Kidney (tissue), 14 donors: ENCODE results near the gene SPRED3. TPM values are rescaled to one million over a fixed set of nuclear protein-coding genes. Genes with fewer than 3 reads are reported as not detected.

Source experiments
- DNase-seq, 5 donors: peaks; one replicate each; pipeline ENCODE4 v3.0.0-alpha.2; 2013 to 2020
- FAIRE-seq: peaks from 2 replicates; lab custom pipeline; 2012; peaks lifted over from hg19 to GRCh38; lab: Jason Lieb, UNC
- H3K27ac ChIP-seq, 2 donors: one replicate each; pipeline ENCODE4 v1.7.0; 2013; ENCODE audit warnings: low read depth in 2 of 2, low read length in 2 of 2, inconsistent platforms in 1 of 2
- H3K27me3 ChIP-seq: one replicate; pipeline ENCODE4 v1.7.1; 2013; ENCODE audit warnings: low read length, inconsistent platforms; ENCODE audit not compliant: control insufficient read depth, insufficient read depth
- H3K36me3 ChIP-seq, 3 donors: one replicate each; pipeline versions ENCODE4 v1.7.0 to v1.7.1; 2013; ENCODE audit warnings: low read length in 3 of 3, control low read depth in 1 of 3, inconsistent platforms in 1 of 3; ENCODE audit not compliant: insufficient read depth in 3 of 3, control insufficient read depth in 2 of 3
- H3K4me1 ChIP-seq, 3 donors: one replicate each; pipeline versions ENCODE4 v1.7.0 to v1.7.1; 2013; ENCODE audit warnings: low read length in 3 of 3, inconsistent platforms in 1 of 3, low read depth in 1 of 3; ENCODE audit not compliant: control insufficient read depth in 2 of 3, insufficient read depth in 2 of 3
- H3K4me3 ChIP-seq, 3 donors: one replicate each; pipeline versions ENCODE4 v1.7.0 to v1.8.1; 2013; ENCODE audit warnings: low read length in 3 of 3, control low read depth in 1 of 3, inconsistent platforms in 1 of 3
- H3K9ac ChIP-seq, 3 donors: one replicate each; pipeline versions ENCODE4 v1.7.0 to v1.7.1; 2013; ENCODE audit warnings: low read length in 3 of 3, control low read depth in 1 of 3, inconsistent platforms in 1 of 3
- H3K9me3 ChIP-seq, 3 donors: one replicate each; pipeline versions ENCODE4 v1.7.0 to v1.7.1; 2013; ENCODE audit warnings: low read length in 3 of 3, control low read depth in 1 of 3, inconsistent platforms in 1 of 3; ENCODE audit not compliant: control insufficient read depth in 2 of 3, insufficient read depth in 1 of 3
- intact Hi-C: fragments of 100-400 bp; cut with DNase I; formaldehyde crosslinking; loops from one replicate; pipeline ENCODE4 v1.11.1; 2022
- polyA plus RNA-seq: library from polyadenylated mRNA; stranded (reverse); fragments of 350-450 nt; fragmentation: Illumina TruSeq; extraction: RNeasy Lipid Tissue Mini Kit (QIAGEN cat#74804); gene quantifications from one replicate; pipeline ENCODE4 v1.2.3, GENCODE V29; 2014; ENCODE audit warnings: low read depth, low replicate concordance; ENCODE audit not compliant: insufficient read depth
- total RNA-seq: library from RNA; stranded (reverse); fragmentation: NEBNext Ultra II Directional; extraction: Animal tissue kit (Norgen Biotek cat#: 25700); gene quantifications from one replicate; pipeline ENCODE4 v1.2.1, GENCODE V29; 2021
- TF ChIP-seq, protein P1 (sequence below): IDR thresholded peaks from 3 replicates; pipeline ENCODE4 v1.5.1; 2012; ENCODE audit warnings: mild to moderate bottlenecking, moderate library complexity, borderline replicate concordance; ENCODE audit not compliant: insufficient read depth; ENCODE audit errors: extremely low read depth
- donor health status: control.
- donor health status: control.
- donor health status: control.
- donor health status: control.
- donor health status: control.
- donor health status: DM: yes; HTN: yes; CAD: no.
- donor health status: Normal renal cell carcinoma (clear cell type).

The SPRED3 gene
- total and polyA plus RNA-seq, 2 donors from 2014 or later: 0.17 to 8.7 TPM

DNA sequence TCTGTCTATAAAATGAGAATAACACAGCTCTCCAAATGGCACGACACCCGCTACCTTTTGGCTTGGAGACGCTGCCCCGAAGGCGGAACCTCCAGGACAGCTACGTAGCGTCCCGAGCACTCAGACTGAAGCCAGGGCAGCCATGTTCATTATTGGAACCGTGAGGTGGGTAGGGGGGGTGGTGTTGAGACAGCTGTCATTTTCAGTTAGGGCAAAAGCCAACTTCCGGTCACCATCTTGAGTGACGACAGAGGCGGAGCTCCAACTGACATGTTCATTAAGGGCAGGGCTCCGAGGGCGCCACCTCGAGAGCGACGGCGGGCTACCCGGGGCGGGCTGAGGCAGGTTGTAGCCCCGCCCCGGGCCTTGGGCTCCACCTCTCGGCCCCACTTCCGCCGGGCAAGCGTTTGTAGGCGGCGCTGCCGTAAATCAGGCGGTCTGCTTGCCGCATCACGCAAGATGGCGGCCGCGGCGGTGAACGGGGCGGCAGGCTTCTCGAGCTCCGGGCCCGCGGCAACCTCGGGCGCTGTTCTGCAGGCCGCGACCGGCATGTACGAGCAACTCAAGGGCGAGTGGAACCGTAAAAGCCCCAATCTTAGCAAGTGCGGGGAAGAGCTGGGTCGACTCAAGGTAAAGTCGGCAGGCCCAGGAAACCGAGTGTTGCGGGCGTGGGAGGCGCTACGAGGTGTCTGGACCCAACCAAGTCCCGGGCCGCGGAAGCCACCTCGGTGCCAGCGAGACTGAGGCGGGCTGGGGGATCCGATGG is 14.0 kb upstream of the SPRED3 start, which contains the start of gene PSMD8:
PSMD8 (plus strand) TSS at position 240 of the 766 bp plus-strand sequence; CDS start at position 271, 31 bp downstream.
- TF ChIP-seq, protein P1, sequence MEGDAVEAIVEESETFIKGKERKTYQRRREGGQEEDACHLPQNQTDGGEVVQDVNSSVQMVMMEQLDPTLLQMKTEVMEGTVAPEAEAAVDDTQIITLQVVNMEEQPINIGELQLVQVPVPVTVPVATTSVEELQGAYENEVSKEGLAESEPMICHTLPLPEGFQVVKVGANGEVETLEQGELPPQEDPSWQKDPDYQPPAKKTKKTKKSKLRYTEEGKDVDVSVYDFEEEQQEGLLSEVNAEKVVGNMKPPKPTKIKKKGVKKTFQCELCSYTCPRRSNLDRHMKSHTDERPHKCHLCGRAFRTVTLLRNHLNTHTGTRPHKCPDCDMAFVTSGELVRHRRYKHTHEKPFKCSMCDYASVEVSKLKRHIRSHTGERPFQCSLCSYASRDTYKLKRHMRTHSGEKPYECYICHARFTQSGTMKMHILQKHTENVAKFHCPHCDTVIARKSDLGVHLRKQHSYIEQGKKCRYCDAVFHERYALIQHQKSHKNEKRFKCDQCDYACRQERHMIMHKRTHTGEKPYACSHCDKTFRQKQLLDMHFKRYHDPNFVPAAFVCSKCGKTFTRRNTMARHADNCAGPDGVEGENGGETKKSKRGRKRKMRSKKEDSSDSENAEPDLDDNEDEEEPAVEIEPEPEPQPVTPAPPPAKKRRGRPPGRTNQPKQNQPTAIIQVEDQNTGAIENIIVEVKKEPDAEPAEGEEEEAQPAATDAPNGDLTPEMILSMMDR: peak; percentile 35
- peaks cover 0 to 7% (median 2%) of the 10 kb centered on the region in 3 donors for H3K36me3 ChIP-seq
- H3K27ac ChIP-seq: peak within 1 kb of the TSS; percentile 84 to 88
- H3K9me3 ChIP-seq: no peaks in the 10 kb centered on the region
- H3K4me1 ChIP-seq: peaks cover 0 to 13% (median 12%) of the 10 kb centered on the region in 3 donors
- peak within 1 kb of the TSS; percentile 80 to 90 (median 84) for H3K4me3 ChIP-seq
- H3K27me3 ChIP-seq: no peaks in the 10 kb centered on the region
- peak within 1 kb of the TSS; percentile 78 to 86 (median 81) for H3K9ac ChIP-seq
- peak; percentile 97 for FAIRE-seq
- DNase-seq: peak; percentile 99 to 100 (median 99)
- intact Hi-C loops: no loop called here

DNA sequence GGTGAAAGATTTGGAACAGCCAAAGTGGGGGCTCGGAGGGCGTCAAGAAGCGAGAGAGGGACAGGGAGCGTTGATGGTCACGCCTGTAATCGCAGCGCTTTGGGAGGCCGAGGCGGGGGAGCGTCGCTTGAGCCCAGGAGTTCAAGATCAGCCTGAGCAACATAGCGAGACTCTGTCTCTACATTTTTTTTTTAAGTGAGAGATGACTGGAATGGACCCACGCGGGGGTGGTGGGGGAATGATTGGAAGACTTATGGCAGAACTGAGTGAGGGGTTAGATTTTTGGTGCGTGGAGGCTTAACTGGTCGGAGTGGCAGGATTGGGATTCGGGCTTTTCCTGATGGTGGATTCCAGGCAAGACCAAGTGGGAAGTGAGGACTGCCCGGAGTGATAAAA is 13.4 kb upstream of the SPRED3 start:
- FAIRE-seq (no peak), DNase-seq (peak in 1 of 5 donors; percentile 78)
- H3K36me3 ChIP-seq: peaks cover 0 to 7% (median 2%) of the 10 kb centered on the region in 3 donors
- H3K27me3 ChIP-seq: no peaks in the 10 kb centered on the region
- TF ChIP-seq, protein P1: no peak
- no peaks in the 10 kb centered on the region for H3K9me3 ChIP-seq
- intact Hi-C loops: no loop called here
- H3K9ac ChIP-seq: peak overlapping the region; percentile 78 to 86 (median 81)
- peak overlapping the region; percentile 80 to 90 (median 84) for H3K4me3 ChIP-seq
- peak overlapping the region; percentile 43 to 88 for H3K27ac ChIP-seq
- H3K4me1 ChIP-seq: peaks cover 0 to 13% (median 12%) of the 10 kb centered on the region in 3 donors

DNA sequence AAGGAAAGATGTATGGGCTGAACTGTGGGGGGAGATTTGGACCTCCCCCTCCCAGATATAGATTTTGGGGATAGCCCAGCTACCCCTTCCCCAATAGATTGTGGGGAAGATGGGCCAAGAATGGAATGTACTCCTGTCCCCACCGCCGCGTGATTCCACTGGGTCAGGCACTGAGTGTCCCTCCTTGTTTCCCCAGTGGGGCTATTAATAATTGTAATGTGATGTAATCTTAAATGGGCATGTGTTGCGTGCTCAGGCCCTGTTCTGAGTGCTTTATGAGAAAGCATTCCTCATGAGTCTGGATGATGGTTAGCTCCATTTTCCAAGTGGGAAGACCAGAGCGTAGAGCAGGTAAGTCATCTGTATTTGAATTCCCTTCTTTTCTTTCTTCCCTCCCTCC is 12.7 kb upstream of the SPRED3 start:
- peak overlapping the region; percentile 80 to 90 (median 84) for H3K4me3 ChIP-seq
- H3K27ac ChIP-seq: no peak overlapping the region
- no peaks in the 10 kb centered on the region for H3K9me3 ChIP-seq
- intact Hi-C loops: no loop called here
- no peaks in the 10 kb centered on the region for H3K27me3 ChIP-seq
- peak overlapping the region in 2 of 3 donors; percentile 78 to 81 for H3K9ac ChIP-seq
- peaks cover 0 to 9% (median 2%) of the 10 kb centered on the region in 3 donors for H3K36me3 ChIP-seq
- TF ChIP-seq, protein P1: no peak
- peaks cover 0 to 13% (median 12%) of the 10 kb centered on the region in 3 donors for H3K4me1 ChIP-seq
- DNase-seq (peak in 1 of 5 donors; percentile 70), FAIRE-seq (no peak)
